Measurements from ENCODE around the gene TENT4B.
"Not testable (repeated sequence)": the region's sequence is repeated elsewhere in the genome, so short reads cannot be mapped to it uniquely, and the experiment has no call there.

Gene TENT4B

DNA sequence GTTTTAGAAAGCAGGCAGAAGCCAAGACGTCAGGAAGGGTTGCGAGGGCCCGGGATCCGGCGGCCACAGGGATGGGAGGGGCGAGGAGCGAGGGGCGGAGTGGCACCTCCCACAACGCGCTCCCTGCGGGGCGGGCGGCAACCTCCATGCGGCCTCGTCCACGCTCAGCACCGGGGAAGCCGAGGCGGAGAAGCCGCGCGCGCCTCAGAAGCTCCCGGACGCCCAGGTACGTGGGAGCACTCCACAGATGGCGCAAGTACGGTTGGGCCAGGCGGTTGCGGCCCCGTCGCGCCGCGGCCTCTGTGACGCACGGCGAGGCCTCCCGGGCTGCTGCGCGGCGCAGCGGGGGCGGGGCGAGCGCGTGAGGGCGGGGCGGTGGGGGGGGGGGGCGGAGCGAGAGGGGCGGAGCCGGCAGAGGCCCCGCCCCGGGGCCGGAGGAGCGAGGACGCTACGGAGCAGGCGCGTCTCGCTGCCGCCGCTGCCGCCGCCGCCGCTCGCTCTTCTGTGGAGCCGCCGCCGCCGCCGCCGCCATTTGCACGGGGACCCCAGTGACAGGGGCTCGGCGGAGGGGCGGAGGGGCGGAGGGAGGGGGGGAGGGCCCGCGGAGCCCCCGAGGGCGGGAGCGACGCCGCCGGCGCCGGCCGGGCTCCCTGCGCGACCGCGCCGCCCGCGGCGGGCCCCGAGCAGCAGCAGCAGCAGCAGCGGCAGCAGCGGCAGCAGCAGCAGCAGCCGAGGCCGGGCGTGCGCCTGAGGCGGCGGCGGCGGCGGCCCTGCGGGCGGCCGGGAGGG, at the start of gene TENT4B:
Gene TENT4B (plus strand): TSS at position 500 of the 789 bp plus-strand sequence. CDS start 316 bp downstream, outside the sequence.
- DNase-seq (ENCODE audit: low read depth in 3 of 3): peak; percentile 74 to 84 (median 76)

DNA sequence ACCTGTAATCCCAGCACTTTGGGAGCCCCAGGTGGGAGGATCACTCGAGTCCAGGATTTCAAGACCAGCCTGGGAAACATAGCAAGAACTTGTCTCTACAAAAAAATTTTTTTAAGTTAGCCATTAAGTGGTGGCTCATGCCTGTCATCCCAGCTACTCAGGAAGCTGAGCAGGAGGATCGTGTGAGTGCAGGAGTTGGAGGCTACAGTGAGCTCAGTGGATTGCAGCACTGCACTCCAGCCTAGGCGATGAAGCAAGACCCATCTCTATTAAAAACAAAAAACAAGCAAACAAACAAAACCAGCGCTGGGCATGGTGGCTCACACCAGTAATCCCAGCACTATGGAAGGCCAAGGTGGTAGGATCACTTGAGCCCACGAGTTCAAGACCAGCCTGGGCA, 49.3 kb upstream of the TENT4B start:
- no peak for DNase-seq (ENCODE audit: low read depth in 3 of 3)

DNA sequence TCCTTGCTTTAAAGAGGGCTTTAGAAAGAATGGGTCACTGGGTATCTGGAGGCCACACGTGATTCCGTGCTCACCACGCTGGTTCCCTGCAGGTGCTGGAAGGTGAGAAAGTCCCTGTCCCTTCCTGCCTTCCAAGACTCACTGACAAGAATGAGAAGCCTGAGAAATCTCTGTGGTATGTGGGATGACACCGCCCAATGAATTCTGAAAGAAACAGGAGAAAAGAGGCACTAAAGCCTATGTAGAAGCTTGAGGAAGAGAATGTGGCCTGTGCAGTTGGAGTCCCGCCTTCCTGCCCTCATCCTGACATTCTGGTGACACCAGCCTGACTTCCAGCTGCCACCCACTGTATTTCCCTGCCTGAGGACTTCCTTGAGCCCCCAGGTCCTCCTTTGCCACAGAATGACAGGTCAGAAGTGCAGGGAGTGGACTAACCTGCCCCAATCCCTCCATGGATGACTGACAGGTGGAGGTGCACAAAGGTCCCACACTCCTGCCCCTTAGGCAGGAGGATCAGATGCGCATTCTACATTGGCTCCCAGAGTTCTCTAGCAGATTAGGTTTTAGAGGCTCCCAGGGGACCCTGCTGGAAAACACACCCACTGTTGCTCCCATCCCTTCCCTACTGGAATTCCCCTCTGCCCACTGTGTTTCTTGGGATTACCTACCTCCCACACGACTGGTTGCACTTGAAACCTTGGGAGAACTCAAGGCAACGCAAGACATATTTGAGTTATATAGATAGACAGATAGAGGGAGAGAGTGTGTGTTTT, 38.6 kb upstream of the TENT4B start:
- no peak for DNase-seq (ENCODE audit: low read depth in 3 of 3)

DNA sequence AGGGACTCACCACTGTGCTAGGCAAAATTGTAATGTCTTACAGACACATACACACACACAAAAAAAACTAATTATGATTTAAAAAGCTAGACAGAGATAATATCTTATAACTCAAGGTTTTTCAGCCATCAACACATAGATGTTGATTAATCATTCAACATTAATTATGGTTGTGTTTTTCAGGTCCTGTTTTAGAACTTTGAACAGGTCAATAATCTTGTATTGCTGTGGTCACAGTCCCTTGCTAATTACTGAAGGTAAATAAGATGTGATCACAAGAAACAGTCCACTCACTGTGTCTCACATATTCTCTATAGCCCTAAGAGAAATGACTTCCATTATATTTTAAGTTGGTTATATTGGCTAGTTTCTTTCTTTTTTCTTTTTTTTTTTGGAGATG, 32.4 kb upstream of the TENT4B start:
- no peak for DNase-seq (ENCODE audit: low read depth in 3 of 3)

DNA sequence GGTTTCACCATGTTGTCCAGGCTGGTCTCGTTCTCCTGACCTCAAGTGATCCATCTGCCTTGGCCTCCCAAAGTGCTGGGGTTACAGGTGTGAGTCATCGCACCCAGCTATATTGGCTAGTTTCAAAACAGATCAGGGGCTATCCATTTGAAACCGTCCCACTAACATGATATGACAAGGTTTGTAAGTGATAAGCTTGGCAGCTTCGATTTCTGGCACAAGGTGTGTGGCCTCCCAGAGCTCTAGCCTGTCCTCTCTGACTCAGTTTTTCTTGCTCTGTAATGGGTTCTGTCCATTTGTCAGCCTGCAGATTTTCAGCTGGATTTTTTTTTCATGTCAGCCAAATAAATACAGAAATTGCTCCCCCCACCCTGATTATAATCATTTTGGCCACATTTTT, 31.8 kb upstream of the TENT4B start:
- no peak for DNase-seq (ENCODE audit: low read depth in 3 of 3)

DNA sequence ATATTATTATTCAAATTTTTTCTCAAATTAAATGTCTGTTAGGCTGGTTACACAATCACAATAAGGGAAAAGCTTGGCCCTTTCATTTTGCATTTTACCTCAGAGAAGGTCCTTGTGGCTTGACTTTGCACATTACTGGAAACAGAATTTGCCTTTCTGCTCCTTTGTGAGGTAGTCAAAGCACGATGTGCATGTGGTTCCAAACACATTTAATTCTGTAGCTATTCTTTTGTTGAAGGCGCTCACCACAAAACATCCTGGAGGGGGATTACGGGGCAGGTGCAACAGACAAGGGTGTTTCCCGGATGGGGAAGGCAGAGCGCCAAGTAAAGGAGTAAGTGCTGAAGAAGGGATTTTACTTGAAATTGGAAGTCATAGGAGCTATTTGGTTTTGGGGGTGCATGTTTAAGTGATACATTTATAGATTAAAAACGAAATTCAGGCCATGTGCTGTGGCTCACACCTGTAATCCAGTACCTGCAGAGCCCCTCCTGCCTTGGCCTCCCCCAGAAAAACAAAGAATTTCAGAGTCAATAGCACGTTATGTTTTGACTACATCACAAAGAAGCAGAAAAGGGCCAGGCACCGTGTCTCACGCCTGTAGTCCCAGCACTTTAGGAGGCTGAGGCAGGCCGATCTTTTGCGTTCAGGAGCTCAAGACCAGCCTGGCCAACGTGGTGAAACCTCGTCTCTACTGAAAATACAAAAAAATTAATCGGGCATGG, 31.2 kb upstream of the TENT4B start:
- DNase-seq (ENCODE audit: low read depth in 3 of 3): peak in 1 of 3 experiments; percentile 21

DNA sequence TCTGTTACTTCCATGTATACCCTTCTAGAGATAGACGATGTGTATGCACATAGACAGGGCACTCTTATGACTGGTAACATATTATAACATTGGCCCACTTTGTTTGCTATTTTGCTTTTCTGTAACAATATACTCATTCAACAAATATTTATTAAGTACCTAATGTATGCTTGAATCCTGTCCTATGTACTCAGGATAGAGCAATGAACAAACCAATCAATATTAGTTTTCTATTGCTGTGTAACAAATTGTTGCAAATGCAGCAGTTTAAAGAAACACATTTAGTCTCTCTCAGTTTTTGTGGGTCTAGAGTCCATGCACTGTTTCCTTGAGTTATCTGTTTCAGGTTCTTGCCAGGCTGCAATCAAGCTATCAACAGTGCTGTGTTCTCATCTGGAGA, 29.7 kb upstream of the TENT4B start:
- no peak for DNase-seq (ENCODE audit: low read depth in 3 of 3)

DNA sequence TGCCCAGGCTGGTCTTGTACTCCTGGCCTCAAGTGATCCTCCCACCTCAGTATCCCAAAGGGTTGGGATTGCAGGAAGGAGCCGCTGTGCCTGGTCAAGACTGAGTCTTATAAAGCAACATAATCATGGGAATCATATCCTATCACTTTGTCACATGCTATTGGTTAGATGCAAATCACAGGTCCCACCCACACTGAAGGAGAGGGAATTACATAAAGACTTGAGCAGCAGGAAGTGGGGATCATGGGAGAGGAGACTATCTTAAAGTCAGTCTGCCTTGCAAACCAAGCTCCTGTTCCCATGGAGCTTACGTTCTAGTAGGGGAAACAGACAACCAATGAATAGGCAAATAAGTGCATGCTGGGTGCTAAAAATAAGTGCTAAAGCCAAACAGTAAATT, 28.3 kb upstream of the TENT4B start:
- DNase-seq (ENCODE audit: low read depth in 3 of 3): no peak

DNA sequence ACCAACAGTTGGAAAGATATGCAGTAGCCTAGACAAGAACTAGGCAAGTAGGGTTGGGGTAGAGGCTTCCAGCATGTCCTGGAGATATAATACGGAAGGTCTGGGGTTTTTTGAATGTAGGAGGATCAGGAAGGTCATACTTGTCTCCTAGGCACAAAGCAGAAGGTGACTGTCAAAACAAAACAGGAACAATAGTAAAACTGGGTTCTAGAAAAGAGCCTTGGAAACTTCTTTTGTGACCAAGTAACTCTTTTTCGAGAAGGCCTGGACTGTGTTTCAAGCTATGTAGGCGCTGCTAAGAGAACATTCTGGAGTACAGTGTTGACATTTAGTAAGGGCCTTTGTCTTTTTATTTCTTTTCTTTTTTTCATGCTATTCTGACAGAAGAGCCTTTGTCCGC, 26.9 kb upstream of the TENT4B start:
- no peak for DNase-seq (ENCODE audit: low read depth in 3 of 3)

DNA sequence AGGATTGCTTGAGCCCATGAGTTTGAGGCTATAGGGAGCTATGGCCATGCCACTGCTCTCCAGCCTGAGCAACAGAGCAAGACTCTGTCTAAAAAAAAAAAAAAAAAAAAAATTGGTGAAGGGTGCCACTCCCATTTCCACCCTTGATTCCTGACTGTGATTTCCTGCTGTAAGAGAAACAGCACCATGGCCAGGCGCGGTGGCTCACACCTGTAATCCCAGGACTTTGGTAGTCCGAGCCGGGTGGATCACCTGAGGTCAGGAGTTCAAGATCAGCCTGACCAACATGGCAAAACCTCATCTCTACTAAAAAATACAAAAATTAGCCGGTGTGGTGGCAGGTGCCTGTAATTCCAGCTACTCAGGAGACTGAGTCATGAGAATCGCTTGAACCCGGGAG, 20.5 kb upstream of the TENT4B start:
- not testable (repeated sequence) for DNase-seq (ENCODE audit: low read depth in 3 of 3)

DNA sequence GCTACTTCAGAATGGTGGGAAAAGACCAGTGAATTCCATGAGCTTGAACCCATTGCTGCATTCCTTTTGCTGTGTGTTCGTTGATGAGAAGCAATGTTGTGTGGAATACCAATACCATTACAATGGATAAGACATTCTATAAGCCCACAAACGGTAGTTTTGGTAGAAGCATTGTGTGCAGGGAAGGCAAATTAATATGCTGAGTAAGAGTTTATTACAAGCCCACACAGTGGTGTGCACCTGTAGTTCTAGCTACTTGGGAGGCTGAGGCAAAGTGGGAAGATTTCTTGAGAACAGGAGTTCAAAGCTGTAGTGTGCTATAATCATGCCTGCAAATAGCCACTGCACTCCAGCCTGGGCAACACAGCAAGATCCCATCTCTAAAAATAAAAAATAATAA, 19.9 kb upstream of the TENT4B start:
- no peak for DNase-seq (ENCODE audit: low read depth in 3 of 3)

DNA sequence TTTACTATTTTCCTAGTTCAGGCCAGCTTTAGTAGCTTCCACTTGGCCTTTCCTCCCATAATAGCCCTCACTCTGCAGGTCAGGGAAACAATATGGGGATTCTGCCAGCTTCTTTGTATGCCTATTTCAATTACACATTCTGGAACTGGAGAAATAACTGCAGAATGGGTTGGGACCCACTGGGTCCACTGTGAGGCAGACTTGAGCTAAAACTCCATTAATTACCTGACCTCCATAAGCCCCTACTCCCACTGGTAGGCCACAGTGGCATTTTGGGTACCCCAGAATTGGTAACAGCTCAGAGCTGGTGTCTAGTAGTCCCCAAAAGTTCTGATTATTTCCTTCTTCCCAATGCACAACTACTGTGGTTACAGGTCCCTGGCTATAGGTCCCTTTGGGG, 16.7 kb upstream of the TENT4B start:
- DNase-seq (ENCODE audit: low read depth in 3 of 3): no peak

DNA sequence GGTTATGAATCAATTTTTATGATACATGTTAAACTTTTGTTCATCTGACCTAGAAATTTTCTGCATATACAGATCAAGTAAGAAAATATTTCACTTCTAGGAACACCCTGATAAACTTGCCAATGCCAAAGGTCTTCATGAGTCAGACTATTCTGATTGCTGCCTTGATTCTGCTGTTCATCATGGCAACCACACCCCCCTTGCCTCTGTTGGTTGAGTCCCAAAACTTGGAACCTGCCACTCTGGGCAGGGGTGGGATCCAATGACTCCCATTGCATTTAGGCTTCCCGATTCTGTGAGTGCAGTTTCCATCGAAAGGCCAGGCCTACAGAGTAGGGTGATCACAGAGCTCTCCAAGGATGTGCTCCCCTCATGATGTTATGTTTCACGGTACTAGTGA, 15.8 kb upstream of the TENT4B start:
- no peak for DNase-seq (ENCODE audit: low read depth in 3 of 3)

DNA sequence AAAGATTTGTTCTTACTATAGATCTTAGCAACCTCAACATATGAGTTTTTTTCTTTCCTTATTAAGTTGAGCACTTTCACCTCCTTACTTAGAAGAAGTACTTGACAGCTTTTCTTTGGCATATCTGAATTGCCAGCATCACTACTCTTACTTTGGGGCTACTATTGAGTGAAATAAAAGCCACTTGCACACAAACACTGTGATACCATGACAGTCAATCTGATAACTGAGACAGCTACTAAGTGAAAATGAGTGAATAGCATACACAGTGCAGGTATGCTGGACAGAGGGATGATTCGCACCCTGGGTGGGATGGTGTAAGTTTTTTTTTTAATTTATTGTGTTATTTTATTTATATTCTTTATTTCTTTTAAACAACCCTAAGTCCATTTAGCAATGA, 13.5 kb upstream of the TENT4B start:
- no peak for DNase-seq (ENCODE audit: low read depth in 3 of 3)

DNA sequence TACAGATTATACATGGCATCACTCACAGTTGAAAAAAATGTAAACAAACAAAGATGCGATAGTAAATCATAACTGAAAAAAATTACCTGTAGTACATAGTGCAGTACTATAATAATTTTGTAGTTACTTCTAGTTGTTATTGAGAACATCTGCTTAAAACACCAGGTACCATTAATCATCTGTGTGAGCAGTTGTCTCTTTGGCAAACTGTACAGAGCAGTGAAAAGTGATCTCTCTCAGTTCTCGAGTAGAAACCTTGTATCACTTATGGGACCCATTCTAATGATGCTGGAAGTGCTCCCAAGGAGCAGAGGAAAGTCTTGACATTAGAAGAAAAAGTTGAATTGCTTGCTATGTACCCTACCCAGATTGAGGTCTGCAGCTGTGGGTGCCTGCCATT, 8.9 kb upstream of the TENT4B start:
- no peak for DNase-seq (ENCODE audit: low read depth in 3 of 3)

DNA sequence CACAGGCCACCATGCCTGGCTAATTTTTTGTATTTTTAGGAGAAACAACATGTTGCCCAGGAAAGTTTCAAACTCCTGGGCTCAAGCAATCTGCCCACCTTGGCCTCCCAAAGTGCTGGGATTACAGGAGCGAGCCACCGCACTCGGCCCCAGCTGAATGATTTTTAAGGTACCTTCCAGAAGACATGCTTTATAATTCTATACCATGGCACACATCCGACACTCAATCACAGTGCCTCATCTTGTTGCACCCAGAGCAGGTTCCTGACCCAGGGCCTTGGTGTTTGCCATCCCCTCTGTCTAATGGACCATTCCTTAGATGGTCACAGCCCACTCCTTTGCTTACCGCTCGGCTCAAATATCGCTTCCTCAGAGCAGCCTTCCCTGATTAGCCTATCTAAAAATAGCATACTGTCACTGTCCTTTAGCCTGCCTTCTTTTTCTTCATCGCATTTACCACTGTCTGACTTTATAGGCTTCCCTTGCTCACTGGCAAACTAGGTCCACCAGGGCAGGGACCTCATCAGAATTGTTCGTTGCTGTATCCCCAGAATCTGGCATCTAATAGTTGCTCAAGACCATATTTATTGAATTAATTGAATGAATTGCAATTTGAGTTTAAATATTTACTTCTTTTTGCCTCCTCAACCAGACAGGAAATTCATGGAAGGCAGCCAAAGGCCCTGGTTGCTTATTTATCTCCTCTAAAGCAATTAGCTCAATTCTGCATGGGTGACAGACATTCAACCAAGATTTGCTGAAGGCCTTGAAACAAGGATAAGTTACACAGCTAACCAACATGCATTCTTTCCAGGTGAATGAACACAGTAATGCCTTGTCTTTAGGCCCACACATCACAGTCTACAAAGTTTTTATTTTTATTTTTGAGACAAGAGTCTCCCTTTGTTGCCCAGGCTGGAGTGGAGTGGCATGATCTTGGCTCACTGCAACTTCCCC, 6.3 kb upstream of the TENT4B start:
- DNase-seq (ENCODE audit: low read depth in 3 of 3): no peak

DNA sequence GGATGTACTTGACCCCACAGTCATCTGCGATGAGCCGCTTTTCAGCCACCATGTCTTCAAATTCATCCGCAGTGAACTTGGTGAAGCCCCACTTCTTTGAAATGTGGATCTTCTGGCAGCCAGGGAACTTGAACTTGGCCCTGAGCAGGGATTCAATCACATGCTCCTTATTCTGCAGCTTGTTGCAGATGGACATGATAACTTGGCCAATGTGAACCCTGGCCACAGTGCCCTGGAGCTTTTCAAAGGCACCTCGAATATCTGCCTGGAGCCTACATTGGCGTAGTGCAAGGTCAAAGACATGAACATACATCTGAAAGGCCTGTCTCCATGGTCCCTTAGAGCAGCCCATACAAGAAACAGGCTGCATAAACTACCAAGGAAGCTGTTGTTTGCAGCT, 1.8 kb upstream of the TENT4B start:
- no peak for DNase-seq (ENCODE audit: low read depth in 3 of 3)

DNA sequence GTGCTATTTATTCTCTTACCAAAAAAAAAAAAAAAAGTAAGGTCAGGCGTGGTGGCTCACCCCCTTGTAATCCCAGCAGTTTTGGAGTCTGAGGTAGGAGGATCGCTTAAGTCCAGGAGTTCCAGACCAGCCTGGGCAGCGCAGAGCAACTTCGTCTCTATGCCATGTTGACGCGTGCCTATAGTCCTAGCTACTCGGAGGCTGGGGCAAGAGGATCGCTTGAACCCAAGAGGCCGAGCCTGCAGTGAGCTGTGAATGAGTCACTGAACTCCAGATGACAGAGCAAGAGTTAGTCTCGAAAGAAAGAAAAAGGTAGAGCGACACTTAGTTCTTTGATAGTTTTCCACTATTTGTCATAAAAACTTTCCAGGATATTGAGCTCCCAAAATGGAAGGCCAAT, 1.4 kb upstream of the TENT4B start:
- no peak for DNase-seq (ENCODE audit: low read depth in 3 of 3)

DNA sequence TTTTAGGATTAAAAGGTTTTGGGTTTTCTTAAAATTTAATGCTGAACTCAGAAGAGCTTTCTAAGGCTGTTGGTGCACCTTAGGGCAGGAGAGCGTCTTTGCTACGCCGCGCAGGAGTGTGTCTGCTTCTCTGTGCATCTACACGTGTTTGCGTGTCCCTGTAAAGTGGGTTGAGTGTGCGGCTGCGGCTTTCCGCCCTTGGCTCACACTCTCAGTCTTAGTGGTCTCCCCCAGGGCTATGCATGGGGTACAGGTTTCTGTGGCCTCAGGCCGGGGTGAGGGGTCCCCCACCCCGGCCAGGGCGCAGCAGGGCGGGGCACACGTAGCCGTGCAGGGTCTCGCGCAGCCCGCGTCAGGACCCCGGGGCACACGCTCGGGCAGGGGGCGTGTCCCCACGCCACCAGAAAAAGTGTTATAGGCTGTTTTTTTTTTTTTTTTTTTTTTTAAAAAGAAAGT, 727 bp upstream of the TENT4B start:
- peak; percentile 42 to 81 (median 45) for DNase-seq (ENCODE audit: low read depth in 3 of 3)

DNA sequence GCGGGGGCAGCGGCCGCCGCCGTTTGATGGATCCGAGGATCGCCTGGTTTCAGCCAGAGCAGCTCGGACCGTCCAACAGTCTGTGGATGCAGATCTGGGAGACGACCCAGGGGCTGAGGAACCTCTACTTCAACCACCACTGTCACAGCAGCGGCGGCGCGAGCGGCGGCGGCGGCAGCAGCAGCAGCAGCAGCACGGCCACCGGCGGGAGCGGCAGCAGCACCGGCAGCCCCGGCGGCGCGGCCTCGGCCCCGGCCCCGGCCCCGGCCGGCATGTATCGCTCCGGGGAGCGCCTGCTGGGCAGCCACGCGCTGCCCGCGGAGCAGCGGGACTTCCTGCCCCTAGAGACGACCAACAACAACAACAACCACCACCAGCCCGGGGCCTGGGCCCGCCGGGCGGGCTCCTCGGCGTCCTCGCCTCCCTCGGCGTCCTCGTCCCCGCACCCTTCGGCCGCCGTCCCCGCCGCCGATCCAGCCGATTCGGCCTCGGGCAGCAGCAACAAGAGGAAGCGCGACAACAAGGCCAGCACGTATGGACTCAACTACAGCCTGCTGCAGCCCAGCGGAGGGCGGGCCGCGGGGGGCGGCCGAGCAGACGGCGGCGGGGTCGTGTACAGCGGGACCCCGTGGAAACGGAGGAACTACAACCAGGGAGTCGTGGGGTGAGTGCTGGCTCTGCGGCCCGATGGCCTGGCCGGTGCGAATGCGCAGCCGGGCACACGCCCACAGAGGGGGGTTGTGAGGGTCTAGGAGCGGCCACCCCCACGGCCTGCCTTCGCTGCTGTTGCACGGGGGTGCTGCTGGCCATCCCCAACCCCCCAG, 702 bp downstream of the TENT4B start:
- DNase-seq (ENCODE audit: low read depth in 3 of 3): peak in 1 of 3 experiments; percentile 19

Measured in stimulated activated CD4-positive, alpha-beta T cell treated with anti-CD3 and anti-CD28 coated beads, TNF-alpha, amount 100 ng/mL, for 24 hours (primary cell).